Activated CD4-positive, alpha-beta T cell treated with anti-CD3 and anti-CD28 coated beads for 24 hours (primary cell): ENCODE data around the gene HOXC13.

Experiments
- DNase-seq, 2 donors: peaks; one replicate each; pipeline ENCODE4 v3.0.0-alpha.2; 2020; ENCODE audit warnings: low read depth in 2 of 2

Gene HOXC13

DNA sequence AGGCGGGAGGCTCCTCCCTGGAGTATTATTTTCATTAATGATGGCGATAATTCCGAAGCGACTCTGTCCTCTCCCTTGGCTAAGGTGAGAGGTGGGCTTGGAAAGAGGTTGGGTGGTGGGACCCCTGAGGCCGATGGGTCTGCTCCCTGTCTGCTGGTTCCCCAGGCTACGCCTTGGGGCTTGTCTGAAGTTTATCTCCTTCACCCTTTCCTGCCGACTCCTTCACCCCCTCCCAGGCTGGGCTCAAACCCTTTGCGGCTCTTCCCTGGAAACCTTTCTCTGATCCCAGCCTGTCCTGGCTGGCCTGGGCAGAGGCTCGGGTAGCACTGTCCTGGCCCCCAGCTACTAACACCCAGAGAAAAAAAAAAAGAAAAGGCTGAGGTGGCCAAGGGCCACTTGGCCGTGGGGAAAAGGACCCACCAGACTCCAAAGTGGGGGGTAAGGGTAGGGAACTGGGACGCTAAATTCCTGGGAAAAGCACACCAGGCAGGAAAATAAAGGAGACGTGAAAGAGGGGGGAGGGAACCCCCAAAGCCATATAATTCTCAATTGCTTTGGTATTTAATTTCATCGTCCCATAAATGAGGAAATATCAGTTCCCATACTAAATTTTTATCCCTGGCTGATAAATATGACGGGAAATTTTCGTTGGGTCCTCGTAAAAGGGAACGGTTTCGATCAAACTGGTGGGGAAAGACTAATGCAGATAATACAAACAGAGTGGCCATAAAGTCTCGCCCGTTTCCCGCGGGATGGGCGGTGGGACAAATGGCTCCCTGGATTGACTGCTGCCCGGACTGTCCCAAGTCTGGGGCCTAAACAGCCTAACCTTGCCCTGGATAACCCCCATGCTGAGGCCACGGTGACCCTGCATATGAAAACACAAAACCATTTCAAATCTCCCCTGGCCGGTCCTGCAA lies 44.3 kb downstream of the HOXC13 start:
- DNase-seq = no peak

DNA sequence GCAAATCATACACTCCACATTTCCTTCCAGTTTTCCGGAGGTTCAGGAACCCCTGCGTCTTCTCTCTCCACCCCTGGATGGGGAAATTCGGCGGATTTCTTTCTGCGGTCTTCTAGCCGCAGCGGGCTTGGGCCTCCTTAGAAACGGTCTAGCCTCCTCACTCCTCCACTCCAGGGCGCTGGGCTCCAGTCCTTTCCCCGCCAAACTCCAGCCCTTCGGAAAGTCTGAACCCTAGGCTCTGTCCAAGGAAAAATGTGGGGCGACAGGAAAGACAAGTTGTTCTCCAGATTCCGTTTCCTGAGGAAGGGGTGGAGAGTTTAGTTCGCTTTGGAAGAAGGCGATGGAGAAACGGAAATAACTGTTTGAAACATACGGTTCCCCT lies 44.9 kb downstream of the HOXC13 start:
- DNase-seq = no peak

DNA sequence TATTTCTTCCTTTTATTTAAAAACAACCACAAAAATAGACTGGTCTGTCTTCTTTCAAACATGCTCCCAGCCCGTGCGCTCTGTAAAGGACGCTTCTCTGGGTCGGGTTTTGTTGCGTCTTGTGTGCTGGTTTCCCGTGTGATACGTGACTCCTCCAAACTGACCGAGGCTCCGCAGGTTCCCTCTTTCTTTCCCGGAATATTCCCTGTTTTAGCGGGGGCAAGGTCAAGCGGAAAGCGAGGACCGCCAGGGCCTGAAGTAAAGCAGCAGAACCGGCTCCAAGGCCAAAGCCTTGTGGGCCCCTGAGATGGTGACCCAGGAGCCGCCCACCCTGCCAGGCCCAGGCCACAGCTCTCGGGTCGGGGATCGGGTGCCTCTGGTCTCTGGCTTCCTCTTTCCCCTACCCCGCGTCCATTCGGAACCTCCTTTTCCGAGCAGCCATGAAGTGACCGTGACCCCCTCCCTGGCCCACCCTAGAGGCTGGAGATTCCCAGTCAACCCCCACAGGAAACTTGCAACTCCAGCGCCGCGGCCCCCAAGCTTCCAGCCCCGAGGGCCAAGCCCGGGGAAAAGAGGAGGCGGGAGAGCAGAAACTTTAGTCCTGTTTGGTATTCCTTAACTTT lies 45.4 kb downstream of the HOXC13 start:
- no peak for DNase-seq

GRCh38 chr12:53984901-53985691 lies 46.5 kb downstream of the HOXC13 start, which contains the start of gene HOXC10:
TSS of gene HOXC10 (plus strand) at chr12:53985146. CDS start at chr12:53985260, 114 bp downstream.
- DNase-seq = peak; percentile 69 to 88

DNA sequence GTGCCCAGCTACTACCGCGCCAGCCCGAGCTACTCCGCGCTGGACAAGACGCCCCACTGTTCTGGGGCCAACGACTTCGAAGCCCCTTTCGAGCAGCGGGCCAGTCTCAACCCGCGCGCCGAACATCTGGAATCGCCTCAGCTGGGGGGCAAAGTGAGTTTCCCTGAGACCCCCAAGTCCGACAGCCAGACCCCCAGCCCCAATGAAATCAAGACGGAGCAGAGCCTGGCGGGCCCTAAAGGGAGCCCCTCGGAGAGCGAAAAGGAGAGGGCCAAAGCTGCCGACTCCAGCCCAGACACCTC lies 47.0 kb downstream of the HOXC13 start:
- no peak for DNase-seq

GRCh38 chr12:53985994-53986685 lies 47.5 kb downstream of the HOXC13 start:
- DNase-seq = no peak

- DNase-seq = no peak
These were observed 48.3 kb downstream of the HOXC13 start for GRCh38 chr12:53986686-53987483.

GRCh38 chr12:53987787-53988230 lies 49.2 kb downstream of the HOXC13 start:
- DNase-seq = no peak

- no peak for DNase-seq
These were observed 50.1 kb downstream of the HOXC13 start for GRCh38 chr12:53988541-53989226.

DNA sequence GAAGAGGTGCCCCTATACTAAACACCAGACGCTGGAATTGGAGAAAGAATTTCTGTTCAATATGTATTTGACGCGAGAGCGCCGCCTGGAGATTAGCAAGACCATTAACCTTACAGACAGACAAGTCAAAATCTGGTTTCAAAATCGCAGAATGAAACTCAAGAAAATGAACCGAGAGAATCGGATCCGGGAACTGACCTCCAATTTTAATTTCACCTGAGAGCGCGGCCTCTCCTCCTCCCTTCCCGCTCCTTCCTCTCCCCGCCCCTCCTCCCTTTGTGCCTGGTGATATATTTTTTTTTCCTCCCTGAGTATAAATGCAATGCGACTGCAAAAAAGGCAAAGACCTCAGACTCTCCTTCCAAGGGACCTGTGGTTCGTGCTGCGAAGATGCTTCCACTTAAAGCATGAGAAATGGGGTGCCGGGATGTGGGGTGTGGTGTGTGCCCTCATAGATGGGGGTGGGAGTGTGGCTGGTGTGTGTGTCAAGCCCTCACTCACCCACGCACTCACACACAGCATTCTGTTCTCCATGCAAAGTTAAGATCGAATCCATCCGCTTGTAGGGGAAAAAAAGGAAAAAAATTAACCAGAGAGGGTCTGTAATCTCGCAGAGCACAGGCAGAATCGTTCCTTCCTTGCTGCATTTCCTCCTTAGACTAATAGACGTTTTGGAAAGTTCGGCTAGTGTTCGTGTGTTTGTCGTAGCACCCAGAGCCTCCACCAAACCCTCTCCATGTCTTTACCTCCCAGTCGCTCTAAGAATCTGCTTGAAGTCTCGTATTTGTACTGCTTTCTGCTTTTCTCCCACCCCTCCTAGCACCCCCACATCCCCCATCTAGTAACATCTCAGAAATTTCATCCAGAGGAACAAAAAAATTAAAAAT lies 50.8 kb downstream of the HOXC13 start:
- DNase-seq = no peak

- no peak for DNase-seq
These were observed 51.9 kb downstream of the HOXC13 start for GRCh38 chr12:53990311-53991076.

- no peak for DNase-seq
These were observed 52.4 kb downstream of the HOXC13 start for GRCh38 chr12:53991077-53991460.

GRCh38 chr12:53992377-53992889 lies 53.8 kb downstream of the HOXC13 start:
- DNase-seq = no peak

DNA sequence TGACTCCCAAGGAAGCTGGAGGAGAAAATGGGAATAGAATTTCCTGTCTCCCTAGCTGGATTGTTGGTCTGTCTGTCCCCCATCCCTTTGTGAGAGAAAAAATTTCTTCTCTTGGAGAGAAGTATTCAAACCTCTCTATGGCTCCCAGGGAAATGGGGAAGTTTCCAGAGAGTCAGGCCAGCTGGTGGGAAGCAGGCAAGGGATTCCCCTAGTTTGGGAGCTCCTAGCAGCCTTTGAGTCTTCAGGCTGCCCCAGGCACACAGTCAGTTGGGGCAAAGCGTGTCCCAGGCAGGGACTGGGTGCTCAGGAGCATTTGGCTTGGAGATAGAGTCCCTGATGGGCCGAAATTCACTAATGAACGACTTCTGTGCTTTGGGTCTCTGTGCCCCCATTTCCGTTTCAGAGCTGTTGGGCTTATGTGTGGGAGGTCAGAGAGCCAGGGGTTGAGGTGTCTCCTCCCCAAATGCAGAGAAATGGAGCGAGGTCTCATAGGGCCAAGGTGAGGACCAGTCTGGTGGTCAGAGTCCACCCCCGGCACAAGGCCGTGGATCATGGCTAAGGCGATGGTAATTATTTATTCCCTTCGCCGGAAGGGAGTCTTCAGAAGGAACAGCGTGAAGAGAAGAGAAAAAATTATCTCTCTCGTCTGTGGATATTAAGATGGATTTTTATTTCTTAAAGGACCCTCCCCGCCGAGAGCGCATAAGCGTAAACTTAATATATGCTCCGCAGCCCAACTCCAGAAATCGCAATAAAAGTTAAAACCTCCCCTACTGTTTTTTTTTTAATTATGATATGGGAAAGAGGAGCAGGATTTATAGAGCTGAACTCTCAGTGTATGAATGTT lies 54.8 kb downstream of the HOXC13 start:
- no peak for DNase-seq

GRCh38 chr12:53994009-53994263 lies 55.3 kb downstream of the HOXC13 start:
- DNase-seq = no peak

- DNase-seq = no peak
These were observed 55.8 kb downstream of the HOXC13 start for GRCh38 chr12:53994264-53995001.

DNA sequence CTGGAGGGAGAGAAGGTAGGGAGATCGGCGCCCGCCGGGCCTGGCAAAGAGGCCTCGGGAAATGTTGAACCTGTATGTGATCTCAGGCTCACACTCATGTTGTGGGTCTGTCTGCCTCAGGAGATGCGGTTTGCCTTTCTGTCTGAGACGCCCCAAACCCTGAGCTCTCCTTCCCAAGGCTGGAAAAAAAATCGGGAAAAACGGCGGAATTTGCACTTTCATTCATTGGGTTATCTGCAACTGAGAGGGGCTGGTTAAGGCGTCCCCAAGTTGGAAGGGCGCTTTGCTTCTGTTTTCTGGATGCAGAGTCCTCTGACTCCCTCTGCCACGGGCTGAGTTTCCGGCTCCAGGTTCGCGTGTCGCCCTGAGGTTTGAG lies 56.4 kb downstream of the HOXC13 start:
- DNase-seq = no peak
